ENCODE data around the gene CLPTM1L.

GRCh38 chr5:1334831-1335539 lies 9.9 kb downstream of the CLPTM1L start:
- TF ChIP-seq EZH2 (IDR thresholded peaks at IDR 0.05) (no peak), CTCF (IDR thresholded peaks at IDR 0.05) (no peak), EZH2phosphoT487 (IDR thresholded peaks at IDR 0.05) (no peak)

All from neural progenitor cell (in vitro differentiated cells).